ENCODE data around the gene RSPH6A.

The RSPH6A gene

DNA sequence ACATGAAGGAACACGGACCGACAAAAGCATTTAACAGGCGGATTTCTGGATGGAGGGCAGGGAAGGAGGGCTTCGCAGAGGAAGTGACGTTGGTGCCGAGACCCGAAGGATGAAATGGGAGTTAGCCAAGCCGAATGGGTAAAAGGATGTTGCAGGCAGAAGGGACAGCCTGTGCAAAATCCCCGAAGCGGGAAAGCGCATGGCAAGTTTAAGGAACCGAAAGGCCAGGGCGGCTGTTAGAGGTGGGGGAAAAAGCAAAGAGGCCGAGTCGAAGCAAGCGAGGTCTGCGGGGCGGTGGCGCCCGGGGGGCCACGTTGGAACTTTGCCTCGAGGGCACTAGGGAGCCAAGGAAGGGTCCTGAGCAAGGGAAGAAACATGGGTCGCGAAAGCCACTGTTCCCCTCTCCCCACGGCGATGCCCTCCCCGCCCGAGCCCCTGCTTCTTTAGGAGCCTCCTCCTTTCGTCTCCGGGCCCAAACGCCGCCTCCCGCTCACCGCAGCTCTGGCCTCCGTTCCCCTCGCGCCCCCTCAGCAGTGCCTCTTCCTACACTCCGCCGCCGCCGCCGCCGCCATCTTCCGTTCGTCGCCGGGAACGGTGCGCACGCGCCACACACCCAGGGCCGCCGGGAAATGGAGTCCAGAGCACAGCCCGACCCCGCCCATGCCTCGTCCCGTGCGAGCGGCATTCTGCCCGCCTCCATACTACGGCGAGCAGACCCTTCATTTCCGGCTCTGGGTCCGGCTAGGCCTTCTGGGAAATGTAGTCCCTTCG is 47.6 kb upstream of the RSPH6A start, which contains the start of gene SYMPK (continued):
- no peak for TF ChIP-seq ZNF302 (tag by site-specific recombination; IDR thresholded peaks at IDR 0.05; ENCODE audit: low read depth)
- TF ChIP-seq ZIC2 (tag by site-specific recombination; IDR thresholded peaks at IDR 0.05), result no peak
- TF ChIP-seq, protein P1, sequence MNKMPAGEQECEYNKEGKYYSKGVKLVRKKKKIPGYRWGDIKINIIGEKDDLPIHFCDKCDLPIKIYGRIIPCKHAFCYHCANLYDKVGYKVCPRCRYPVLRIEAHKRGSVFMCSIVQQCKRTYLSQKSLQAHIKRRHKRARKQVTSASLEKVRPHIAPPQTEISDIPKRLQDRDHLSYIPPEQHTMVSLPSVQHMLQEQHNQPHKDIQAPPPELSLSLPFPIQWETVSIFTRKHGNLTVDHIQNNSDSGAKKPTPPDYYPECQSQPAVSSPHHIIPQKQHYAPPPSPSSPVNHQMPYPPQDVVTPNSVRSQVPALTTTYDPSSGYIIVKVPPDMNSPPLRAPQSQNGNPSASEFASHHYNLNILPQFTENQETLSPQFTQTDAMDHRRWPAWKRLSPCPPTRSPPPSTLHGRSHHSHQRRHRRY (tag by site-specific recombination; IDR thresholded peaks at IDR 0.05), result no peak
- TF ChIP-seq ZNF112 (tag by site-specific recombination; IDR thresholded peaks at IDR 0.05), result no peak
- 0 out of 2 replicates have a peak, but pooled peaks have one; percentile 68 for TF ChIP-seq ZNF501 (tag by site-specific recombination; IDR thresholded peaks at IDR 0.05)
- TF ChIP-seq, protein P2, sequence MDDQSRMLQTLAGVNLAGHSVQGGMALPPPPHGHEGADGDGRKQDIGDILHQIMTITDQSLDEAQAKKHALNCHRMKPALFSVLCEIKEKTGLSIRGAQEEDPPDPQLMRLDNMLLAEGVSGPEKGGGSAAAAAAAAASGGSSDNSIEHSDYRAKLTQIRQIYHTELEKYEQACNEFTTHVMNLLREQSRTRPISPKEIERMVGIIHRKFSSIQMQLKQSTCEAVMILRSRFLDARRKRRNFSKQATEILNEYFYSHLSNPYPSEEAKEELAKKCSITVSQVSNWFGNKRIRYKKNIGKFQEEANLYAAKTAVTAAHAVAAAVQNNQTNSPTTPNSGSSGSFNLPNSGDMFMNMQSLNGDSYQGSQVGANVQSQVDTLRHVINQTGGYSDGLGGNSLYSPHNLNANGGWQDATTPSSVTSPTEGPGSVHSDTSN (CRISPR knock-in tag; IDR thresholded peaks at IDR 0.05), result peak; percentile 51; the same call in 1 of the 2 replicates
- no peak for TF ChIP-seq ZNF37A (tag by site-specific recombination; IDR thresholded peaks at IDR 0.05)
- TF ChIP-seq, protein P3, sequence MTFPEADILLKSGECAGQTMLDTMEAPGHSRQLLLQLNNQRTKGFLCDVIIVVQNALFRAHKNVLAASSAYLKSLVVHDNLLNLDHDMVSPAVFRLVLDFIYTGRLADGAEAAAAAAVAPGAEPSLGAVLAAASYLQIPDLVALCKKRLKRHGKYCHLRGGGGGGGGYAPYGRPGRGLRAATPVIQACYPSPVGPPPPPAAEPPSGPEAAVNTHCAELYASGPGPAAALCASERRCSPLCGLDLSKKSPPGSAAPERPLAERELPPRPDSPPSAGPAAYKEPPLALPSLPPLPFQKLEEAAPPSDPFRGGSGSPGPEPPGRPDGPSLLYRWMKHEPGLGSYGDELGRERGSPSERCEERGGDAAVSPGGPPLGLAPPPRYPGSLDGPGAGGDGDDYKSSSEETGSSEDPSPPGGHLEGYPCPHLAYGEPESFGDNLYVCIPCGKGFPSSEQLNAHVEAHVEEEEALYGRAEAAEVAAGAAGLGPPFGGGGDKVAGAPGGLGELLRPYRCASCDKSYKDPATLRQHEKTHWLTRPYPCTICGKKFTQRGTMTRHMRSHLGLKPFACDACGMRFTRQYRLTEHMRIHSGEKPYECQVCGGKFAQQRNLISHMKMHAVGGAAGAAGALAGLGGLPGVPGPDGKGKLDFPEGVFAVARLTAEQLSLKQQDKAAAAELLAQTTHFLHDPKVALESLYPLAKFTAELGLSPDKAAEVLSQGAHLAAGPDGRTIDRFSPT (tag by site-specific recombination; IDR thresholded peaks at IDR 0.05), result no peak
- TF ChIP-seq ZNF366 (tag by site-specific recombination; conservative IDR thresholded peaks at IDR 0.05), result peak; percentile 98
- TF ChIP-seq ZNF654 (tag by site-specific recombination; IDR thresholded peaks at IDR 0.05; ENCODE audit: low read depth), result no peak
- peak; percentile 32 for TF ChIP-seq ZNF341 (tag by site-specific recombination; IDR thresholded peaks at IDR 0.05; ENCODE audit: low read depth)
- no peak for TF ChIP-seq ZNF311 (tag by site-specific recombination; IDR thresholded peaks at IDR 0.05; ENCODE audit: borderline replicate concordance)
- TF ChIP-seq, protein P4, sequence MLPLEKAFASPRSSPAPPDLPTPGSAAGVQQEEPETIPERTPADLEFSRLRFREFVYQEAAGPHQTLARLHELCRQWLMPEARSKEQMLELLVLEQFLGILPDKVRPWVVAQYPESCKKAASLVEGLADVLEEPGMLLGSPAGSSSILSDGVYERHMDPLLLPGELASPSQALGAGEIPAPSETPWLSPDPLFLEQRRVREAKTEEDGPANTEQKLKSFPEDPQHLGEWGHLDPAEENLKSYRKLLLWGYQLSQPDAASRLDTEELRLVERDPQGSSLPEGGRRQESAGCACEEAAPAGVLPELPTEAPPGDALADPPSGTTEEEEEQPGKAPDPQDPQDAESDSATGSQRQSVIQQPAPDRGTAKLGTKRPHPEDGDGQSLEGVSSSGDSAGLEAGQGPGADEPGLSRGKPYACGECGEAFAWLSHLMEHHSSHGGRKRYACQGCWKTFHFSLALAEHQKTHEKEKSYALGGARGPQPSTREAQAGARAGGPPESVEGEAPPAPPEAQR (tag by site-specific recombination; IDR thresholded peaks at IDR 0.05), result peak; percentile 57; the same call in 1 of the 2 replicates
- TF ChIP-seq ZNF76 (tag by site-specific recombination; IDR thresholded peaks at IDR 0.05; ENCODE audit: borderline replicate concordance, low read depth), result peak; percentile 99
- TF ChIP-seq KLF8 (tag by site-specific recombination; IDR thresholded peaks at IDR 0.05), result peak; percentile 86
- TF ChIP-seq ZBTB8A (tag by site-specific recombination; IDR thresholded peaks at IDR 0.05), result no peak; the same call in 1 of the 2 replicates
- no peak for TF ChIP-seq ZNF354C (tag by site-specific recombination; IDR thresholded peaks at IDR 0.05; ENCODE audit: borderline replicate concordance, low read depth)
- peak; percentile 67; the same call in 1 of the 2 replicates for TF ChIP-seq ZNF660 (tag by site-specific recombination; IDR thresholded peaks at IDR 0.05)
- 0 out of 2 replicates have a peak, but pooled peaks have one; percentile 8 for TF ChIP-seq GFI1B (tag by site-specific recombination; IDR thresholded peaks at IDR 0.05)
- no peak for TF ChIP-seq OSR2 (tag by site-specific recombination; IDR thresholded peaks at IDR 0.05)
- no peak for TF ChIP-seq ZNF423 (tag by site-specific recombination; IDR thresholded peaks at IDR 0.05)
- peak; percentile 75; the same call in 1 of the 2 replicates for TF ChIP-seq KLF7 (tag by site-specific recombination; IDR thresholded peaks at IDR 0.05; ENCODE audit: borderline replicate concordance)
- TF ChIP-seq SALL2 (tag by site-specific recombination; IDR thresholded peaks at IDR 0.05; ENCODE audit: borderline replicate concordance), result no peak
- TF ChIP-seq, protein P5, sequence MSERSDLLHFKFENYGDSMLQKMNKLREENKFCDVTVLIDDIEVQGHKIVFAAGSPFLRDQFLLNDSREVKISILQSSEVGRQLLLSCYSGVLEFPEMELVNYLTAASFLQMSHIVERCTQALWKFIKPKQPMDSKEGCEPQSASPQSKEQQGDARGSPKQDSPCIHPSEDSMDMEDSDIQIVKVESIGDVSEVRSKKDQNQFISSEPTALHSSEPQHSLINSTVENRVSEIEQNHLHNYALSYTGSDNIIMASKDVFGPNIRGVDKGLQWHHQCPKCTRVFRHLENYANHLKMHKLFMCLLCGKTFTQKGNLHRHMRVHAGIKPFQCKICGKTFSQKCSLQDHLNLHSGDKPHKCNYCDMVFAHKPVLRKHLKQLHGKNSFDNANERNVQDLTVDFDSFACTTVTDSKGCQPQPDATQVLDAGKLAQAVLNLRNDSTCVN (tag by site-specific recombination; optimal IDR thresholded peaks at IDR 0.05), result peak; percentile 87
- TF ChIP-seq ZNF548 (tag by site-specific recombination; IDR thresholded peaks at IDR 0.05), result no peak
- TF ChIP-seq SP7 (tag by site-specific recombination; IDR thresholded peaks at IDR 0.05), result peak; percentile 57; the same call in 1 of the 2 replicates
- no peak for TF ChIP-seq ZNF184 (tag by site-specific recombination; IDR thresholded peaks at IDR 0.05)
- TF ChIP-seq ZNF214 (tag by site-specific recombination; IDR thresholded peaks at IDR 0.05; ENCODE audit: borderline replicate concordance), result no peak
- no peak for TF ChIP-seq ZNF677 (tag by site-specific recombination; IDR thresholded peaks at IDR 0.05)
- peak; percentile 11; the same call in 1 of the 2 replicates for TF ChIP-seq ZBTB7A (tag by site-specific recombination; IDR thresholded peaks at IDR 0.05; ENCODE audit: low read depth)
- TF ChIP-seq BCL11A (tag by site-specific recombination; IDR thresholded peaks at IDR 0.05; ENCODE audit: low read depth), result no peak
- TF ChIP-seq, protein P6, sequence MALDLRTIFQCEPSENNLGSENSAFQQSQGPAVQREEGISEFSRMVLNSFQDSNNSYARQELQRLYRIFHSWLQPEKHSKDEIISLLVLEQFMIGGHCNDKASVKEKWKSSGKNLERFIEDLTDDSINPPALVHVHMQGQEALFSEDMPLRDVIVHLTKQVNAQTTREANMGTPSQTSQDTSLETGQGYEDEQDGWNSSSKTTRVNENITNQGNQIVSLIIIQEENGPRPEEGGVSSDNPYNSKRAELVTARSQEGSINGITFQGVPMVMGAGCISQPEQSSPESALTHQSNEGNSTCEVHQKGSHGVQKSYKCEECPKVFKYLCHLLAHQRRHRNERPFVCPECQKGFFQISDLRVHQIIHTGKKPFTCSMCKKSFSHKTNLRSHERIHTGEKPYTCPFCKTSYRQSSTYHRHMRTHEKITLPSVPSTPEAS (tag by site-specific recombination; IDR thresholded peaks at IDR 0.05), result no peak; the same call in 1 of the 2 replicates

Measured in HEK293 (cell line).